BJ (cell line): ENCODE data around the gene KRT84. TPM values are rescaled to one million over a fixed set of nuclear protein-coding genes. Genes with fewer than 3 reads are reported as not detected.

Experiments used
- CTCF ChIA-PET: fragments of 350-600 bp; formaldehyde crosslinking; extraction: SDS; loops from one replicate; lab custom pipeline; 2021; ENCODE audit warnings: antibody characterized with exemption, inconsistent platforms; lab: Yijun Ruan, JAX
- POLR2A ChIA-PET: fragments of 300-600 bp; sonication (Branson Sonifier 250); formaldehyde crosslinking; extraction: SDS; loops from one replicate; lab custom pipeline; 2021; ENCODE audit warnings: antibody characterized with exemption; lab: Charles Lee
- DNase-seq: peaks from one replicate; pipeline ENCODE4 v3.0.0-alpha.2; 2011; ENCODE audit warnings: low read depth
- H3K27me3 ChIP-seq: 2 replicates; pipeline ENCODE4 v1.6.0; 2011; ENCODE audit warnings: low read length; ENCODE audit not compliant: control insufficient read depth, insufficient read depth
- H3K36me3 ChIP-seq: 2 replicates; pipeline ENCODE4 v1.5.1; 2011; ENCODE audit warnings: low read length; ENCODE audit not compliant: control insufficient read depth, insufficient read depth
- H3K4me3 ChIP-seq: 2 replicates; pipeline ENCODE4 v1.5.1; 2011; ENCODE audit warnings: low read depth, mild to moderate bottlenecking, control low read depth, low read length
- CTCF ChIP-seq: IDR thresholded peaks from 2 replicates; pipeline ENCODE4 v1.5.1; 2011; ENCODE audit warnings: low read depth, mild to moderate bottlenecking, control low read depth, inconsistent platforms, low read length, moderate library complexity; ENCODE audit not compliant: insufficient read depth
- polyA plus RNA-seq: library from polyadenylated mRNA; depleted of rRNA; stranded (reverse); fragments of >200 nt; gene quantifications from 2 replicates; pipeline ENCODE4 v1.2.3, GENCODE V29; 2011

KRT84 gene
- polyA plus RNA-seq, 1 experiment, result not detected

- H3K4me3 ChIP-seq, result no peak overlapping the region
- peaks cover 9% of the 10 kb centered on the region for H3K27me3 ChIP-seq
- peak; percentile 64 for TF ChIP-seq CTCF
- ChIA-PET POLR2A (no interaction called here), CTCF (interaction anchor here (0.8 to 4.7 kb wide), 14 partner anchors 11 to 501 kb away, joined by 3 to 18 read pairs (median 6); no protein-coding TSS in a partner anchor)
- H3K36me3 ChIP-seq, result no peaks in the 10 kb centered on the region
- no peak for DNase-seq
These were observed 5.2 kb downstream of the KRT84 start for GRCh38 chr12:52380271-52380694.

- ChIA-PET POLR2A (no interaction called here), CTCF (interaction anchor here (1.0 to 4.7 kb wide), 11 partner anchors 10 to 502 kb away, joined by 3 to 18 read pairs (median 6); no protein-coding TSS in a partner anchor)
- DNase-seq, result no peak
- TF ChIP-seq CTCF, result no peak
- H3K27me3 ChIP-seq, result peaks cover 6% of the 10 kb centered on the region
- no peaks in the 10 kb centered on the region for H3K36me3 ChIP-seq
- H3K4me3 ChIP-seq, result no peak overlapping the region
These were observed 5.9 kb downstream of the KRT84 start for GRCh38 chr12:52379536-52379935.

GRCh38 chr12:52378091-52378490, 7.4 kb downstream of the KRT84 start:
- Histone ChIP-seq H3K4me3 (no peak overlapping the region), H3K27me3 (peaks cover 4% of the 10 kb centered on the region; the same call in 1 of the 2 replicates), H3K36me3 (no peaks in the 10 kb centered on the region)
- no peak for TF ChIP-seq CTCF
- ChIA-PET CTCF (interaction anchor here (0.5 to 4.7 kb wide), 5 partner anchors 129 to 507 kb away, joined by 3 to 18 read pairs (median 4); no protein-coding TSS in a partner anchor), POLR2A (no interaction called here)
- DNase-seq, result no peak

- H3K4me3 ChIP-seq, result no peak overlapping the region
- TF ChIP-seq CTCF, result no peak
- H3K36me3 ChIP-seq, result no peaks in the 10 kb centered on the region
- ChIA-PET CTCF (interaction anchor here (0.6 to 3.6 kb wide), 4 partner anchors 19 to 508 kb away, joined by 3 to 13 read pairs (median 4); no protein-coding TSS in a partner anchor), POLR2A (no interaction called here)
- no peak for DNase-seq
- H3K27me3 ChIP-seq, result 0 out of 2 replicates have a peak, but pooled peaks cover 1% of the 10 kb centered on the region
These were observed 8.2 kb downstream of the KRT84 start for GRCh38 chr12:52377266-52377665.

- ChIA-PET CTCF (interaction anchor here (0.6 to 8.0 kb wide), 51 partner anchors 9 to 614 kb away, joined by 3 to 142 read pairs (median 5); partner anchors contain the start of genes KRT4, KRT75 and KRT84), POLR2A (no interaction called here)
- Histone ChIP-seq H3K27me3 (peaks cover 12% of the 10 kb centered on the region), H3K4me3 (no peak overlapping the region), H3K36me3 (no peaks in the 10 kb centered on the region)
- DNase-seq, result peak; percentile 47
- peak; percentile 93 for TF ChIP-seq CTCF
These were observed 13.0 kb downstream of the KRT84 start for GRCh38 chr12:52372216-52373154.
